Psoas muscle (tissue), 8 donors: ENCODE measurements around the gene KCNS1. TPM values are rescaled to one million over a fixed set of nuclear protein-coding genes. Genes with fewer than 3 reads are reported as not detected.

Source experiments
- ATAC-seq, 4 donors: fragments of 200-7000 bp; cut with Tn5 transposase; one replicate each; pipeline ENCODE4 v1.9.1; 2020; ENCODE audit warnings: moderate library complexity in 3 of 4, mild to moderate bottlenecking in 2 of 4
- DNase-seq, 2 donors: peaks; one replicate each; pipeline ENCODE4 v3.0.0-alpha.2; 2020
- H3K27ac ChIP-seq: fragments of 200-600 bp; one replicate; pipeline ENCODE4 v1.8.0; 2022
- H3K27me3 ChIP-seq, 3 donors: fragments of 200-600 bp in 1 of 3; one replicate each; pipeline versions ENCODE4 v1.6.1 to v1.8.0; 2013 to 2022; ENCODE audit warnings: low read length in 2 of 3, mild to moderate bottlenecking in 2 of 3, moderate library complexity in 1 of 3; ENCODE audit not compliant: insufficient read depth in 3 of 3
- H3K36me3 ChIP-seq, 2 donors: fragments of 200-600 bp in 1 of 2; one replicate each; pipeline versions ENCODE4 v1.6.1 to v1.8.0; 2013 to 2022; ENCODE audit warnings: low read depth in 1 of 2, mild to moderate bottlenecking in 1 of 2, moderate library complexity in 1 of 2; ENCODE audit not compliant: insufficient read depth in 1 of 2
- H3K4me1 ChIP-seq: fragments of 200-600 bp; one replicate; pipeline ENCODE4 v1.8.0; 2022
- H3K4me3 ChIP-seq: fragments of 200-600 bp; one replicate; pipeline ENCODE4 v1.8.0; 2022; ENCODE audit warnings: mild to moderate bottlenecking
- H3K9me3 ChIP-seq: fragments of 200-600 bp; one replicate; pipeline ENCODE4 v1.8.0; 2022
- WGBS, 3 donors: extraction: QIAGEN DNeasy Blood & Tissue Kit; methylation state at CpG; one replicate each; pipeline versions ENCODE4 v1.1.6 to v1.1.7; 2013; 5-methylcytosine and 5-hydroxymethylcytosine counted together
- intact Hi-C, 2 donors: fragments of 100-400 bp; cut with DNase I; formaldehyde crosslinking; loops; one replicate each; pipeline versions ENCODE4 v1.11.0 to v1.14.2; 2022
- polyA plus RNA-seq, 3 donors: library from polyadenylated mRNA; stranded (reverse); fragments of 200-250 nt; gene quantifications; one replicate each; pipeline ENCODE4 v1.2.3, GENCODE V29; 2013
- total RNA-seq, 4 donors: library from RNA; stranded (reverse); fragmentation: NEBNext Ultra II Directional in 2 of 4; extraction: Animal tissue kit (Norgen Biotek cat#: 25700) in 2 of 4; gene quantifications; one replicate each; pipeline versions ENCODE4 v1.2.1 to v1.2.4, GENCODE V29; 2021 to 2023
- TF ChIP-seq, protein P1 (sequence below): fragments of 200-600 bp; IDR thresholded peaks from one replicate; pipeline ENCODE4 v1.8.0; 2022; ENCODE audit warnings: antibody characterized with exemption
- donor health status: healthy with polysubstance abuse.
- donor health status: DM: no; HTN: no; CAD: no; lungs with moderate emphysema.
- donor health status: Bipolar disorder and iron deficiency.
- donor health status: healthy.
- donor health status: DM: yes; HTN: yes; CAD: no.
- donor health status: DM: no; HTN: no; CAD: no.
- donor health status: DM: no; HTN: no; CAD: no.
- donor health status: DM: yes; HTN: yes; CAD: no.

The KCNS1 gene
- total and polyA plus RNA-seq, 7 donors: under 0.01 TPM; not detected in 6

- 70 to 92% (median 79%) methylated on average over 6 of the region's 6 CpGs for WGBS, 3 donors
These were observed 29.8 kb downstream of the KCNS1 start for GRCh38 chr20:45070932-45071632.

GRCh38 chr20:45069261-45069660 is 31.7 kb downstream of the KCNS1 start:
- Histone ChIP-seq H3K4me3 (no peak overlapping the region), H3K4me1 (peaks cover 10% of the 10 kb centered on the region), H3K27ac (no peak overlapping the region), H3K27me3 (no peaks in the 10 kb centered on the region), H3K36me3 (no peaks in the 10 kb centered on the region), H3K9me3 (no peaks in the 10 kb centered on the region)
- DNase-seq: no peak
- ATAC-seq: no peak
- TF ChIP-seq, protein P1, sequence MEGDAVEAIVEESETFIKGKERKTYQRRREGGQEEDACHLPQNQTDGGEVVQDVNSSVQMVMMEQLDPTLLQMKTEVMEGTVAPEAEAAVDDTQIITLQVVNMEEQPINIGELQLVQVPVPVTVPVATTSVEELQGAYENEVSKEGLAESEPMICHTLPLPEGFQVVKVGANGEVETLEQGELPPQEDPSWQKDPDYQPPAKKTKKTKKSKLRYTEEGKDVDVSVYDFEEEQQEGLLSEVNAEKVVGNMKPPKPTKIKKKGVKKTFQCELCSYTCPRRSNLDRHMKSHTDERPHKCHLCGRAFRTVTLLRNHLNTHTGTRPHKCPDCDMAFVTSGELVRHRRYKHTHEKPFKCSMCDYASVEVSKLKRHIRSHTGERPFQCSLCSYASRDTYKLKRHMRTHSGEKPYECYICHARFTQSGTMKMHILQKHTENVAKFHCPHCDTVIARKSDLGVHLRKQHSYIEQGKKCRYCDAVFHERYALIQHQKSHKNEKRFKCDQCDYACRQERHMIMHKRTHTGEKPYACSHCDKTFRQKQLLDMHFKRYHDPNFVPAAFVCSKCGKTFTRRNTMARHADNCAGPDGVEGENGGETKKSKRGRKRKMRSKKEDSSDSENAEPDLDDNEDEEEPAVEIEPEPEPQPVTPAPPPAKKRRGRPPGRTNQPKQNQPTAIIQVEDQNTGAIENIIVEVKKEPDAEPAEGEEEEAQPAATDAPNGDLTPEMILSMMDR: no peak
- intact Hi-C loops: no loop called here
- 95 to 98% (median 95%) methylated on average over 1 of the region's 1 CpG for WGBS, 3 donors

More at GRCh38 chr20:45070932-45071632, 29.8 kb downstream of the KCNS1 start:
- no peak overlapping the region for H3K27ac ChIP-seq
- TF ChIP-seq, protein P1: no peak
- H3K4me3 ChIP-seq: no peak overlapping the region
- no peaks in the 10 kb centered on the region for H3K27me3 ChIP-seq
- intact Hi-C loops: no loop called here
- H3K36me3 ChIP-seq: peaks cover 0 to 16% of the 10 kb centered on the region in 2 donors
- H3K4me1 ChIP-seq: peaks cover 10% of the 10 kb centered on the region
- ATAC-seq: peak; percentile 63 to 94 (median 76)
- no peaks in the 10 kb centered on the region for H3K9me3 ChIP-seq
- DNase-seq: no peak

GRCh38 chr20:45067558-45067957 is 33.4 kb downstream of the KCNS1 start:
- ATAC-seq (no peak), DNase-seq (no peak)
- Histone ChIP-seq H3K9me3 (no peaks in the 10 kb centered on the region), H3K4me3 (no peak overlapping the region), H3K4me1 (peaks cover 10% of the 10 kb centered on the region), H3K27ac (no peak overlapping the region), H3K36me3 (no peaks in the 10 kb centered on the region), H3K27me3 (no peaks in the 10 kb centered on the region)
- TF ChIP-seq, protein P1: no peak
- WGBS, 3 donors: 80 to 85% (median 84%) methylated on average over 2 of the region's 2 CpGs
- intact Hi-C loops: no loop called here

DNA sequence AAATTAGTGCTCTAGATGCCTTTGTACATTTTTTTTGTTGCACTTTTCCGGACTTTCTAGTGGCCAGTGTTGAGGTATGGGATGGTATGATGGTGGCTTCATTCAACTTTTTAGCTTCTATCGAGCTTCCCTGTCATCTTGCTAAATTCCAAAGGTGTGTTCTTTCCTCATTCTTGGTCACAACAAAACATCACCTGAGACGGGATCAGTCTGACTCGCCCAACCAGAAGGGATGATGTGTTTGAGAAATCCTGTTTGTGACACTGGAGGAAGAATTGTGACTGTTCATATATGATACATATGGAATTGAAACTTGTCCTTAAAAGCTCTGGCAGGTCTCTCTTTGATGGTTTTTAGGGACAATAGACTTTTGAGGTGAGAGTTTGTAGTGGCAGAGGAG is 33.8 kb downstream of the KCNS1 start:
- Histone ChIP-seq H3K27me3 (no peaks in the 10 kb centered on the region), H3K4me3 (no peak overlapping the region), H3K27ac (no peak overlapping the region), H3K4me1 (peaks cover 5% of the 10 kb centered on the region), H3K36me3 (no peaks in the 10 kb centered on the region), H3K9me3 (no peaks in the 10 kb centered on the region)
- WGBS, 3 donors: 94 to 98% (median 97%) methylated on average over 4 of the region's 4 CpGs
- no peak for ATAC-seq
- intact Hi-C loops: no loop called here
- TF ChIP-seq, protein P1: no peak
- no peak for DNase-seq

GRCh38 chr20:45066372-45066771 is 34.6 kb downstream of the KCNS1 start:
- WGBS, 3 donors: 87 to 90% (median 90%) methylated on average over 7 of the region's 7 CpGs
- H3K4me1 ChIP-seq: peaks cover 2% of the 10 kb centered on the region
- ATAC-seq (no peak), DNase-seq (no peak)
- H3K36me3 ChIP-seq: no peaks in the 10 kb centered on the region
- H3K27me3 ChIP-seq: no peaks in the 10 kb centered on the region
- TF ChIP-seq, protein P1: no peak
- intact Hi-C loops: no loop called here
- no peak overlapping the region for H3K27ac ChIP-seq
- H3K4me3 ChIP-seq: no peak overlapping the region
- no peaks in the 10 kb centered on the region for H3K9me3 ChIP-seq
